22Rv1 (cell line): Measurements from ENCODE around the gene SART3.

Experiments
- CTCF ChIP-seq: fragments of 450-650 bp; IDR thresholded peaks from 2 replicates; pipeline ENCODE4 v1.5.1; 2017; ENCODE audit warnings: mild to moderate bottlenecking
- ZFX ChIP-seq: fragments of 450-650 bp; IDR thresholded peaks from 2 replicates; pipeline ENCODE4 v1.6.1; 2017; ENCODE audit warnings: antibody characterized with exemption, borderline replicate concordance

- no peak for TF ChIP-seq CTCF
- TF ChIP-seq ZFX: no peak
These were observed 26.9 kb upstream of the SART3 start for GRCh38 chr12:108587826-108588225.
